RPMI7951 (cell line): ENCODE measurements around the gene PTPN11. TPM values are rescaled to one million over a fixed set of nuclear protein-coding genes. Genes with fewer than 3 reads are reported as not detected.

Experiments
- DNase-seq: peaks from one replicate; pipeline ENCODE4 v3.0.0-alpha.2; 2012; ENCODE audit warnings: low read depth
- total RNA-seq: library from RNA; depleted of rRNA; stranded (reverse); fragments of >200 nt; shearing (Covaris generic); gene quantifications from 2 replicates; pipeline ENCODE4 v1.2.3, GENCODE V29; 2014; rRNA removed

Gene PTPN11
- total RNA-seq, 1 experiment from 2014 or later, result 43.1 TPM

DNA sequence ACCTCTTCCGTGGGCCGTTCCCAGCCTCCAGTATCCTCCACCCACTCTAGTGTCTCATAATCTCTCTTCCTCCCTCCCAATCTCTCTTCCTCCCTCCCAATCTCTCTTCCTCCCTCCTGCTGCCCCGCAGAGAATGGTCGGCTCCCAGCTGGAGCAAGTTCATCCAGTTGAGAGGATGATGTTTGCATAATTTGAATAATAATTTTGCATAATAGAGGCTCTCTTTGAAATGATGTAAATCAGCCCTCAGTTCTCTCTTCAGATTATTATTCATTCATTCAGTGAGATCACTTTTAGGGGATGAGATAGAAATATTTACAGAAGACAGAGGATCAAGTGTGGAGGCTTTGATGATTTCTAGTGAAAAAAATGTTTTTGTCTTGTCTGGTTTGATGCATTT, 125.0 kb downstream of the PTPN11 start:
- no peak for DNase-seq

DNA sequence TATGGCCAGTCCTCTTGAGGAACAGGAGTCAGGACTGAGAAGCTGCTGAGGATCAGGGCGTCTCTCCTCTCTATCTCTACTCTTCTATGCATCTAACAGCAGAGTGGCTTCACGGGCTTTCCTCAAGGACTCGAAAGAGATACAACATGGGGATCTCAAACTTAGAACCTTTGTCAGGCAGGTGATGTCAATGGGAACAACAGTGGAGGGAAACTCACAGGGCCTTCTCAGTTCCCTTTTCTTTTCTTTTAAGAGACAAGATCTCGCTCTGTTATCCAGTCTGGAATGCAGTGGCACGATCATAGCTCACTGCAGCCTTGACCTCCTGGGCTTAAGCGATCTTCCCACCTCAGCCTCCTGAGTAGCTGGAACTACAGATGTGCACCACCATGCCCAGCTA, 127.6 kb downstream of the PTPN11 start:
- DNase-seq, result no peak

DNA sequence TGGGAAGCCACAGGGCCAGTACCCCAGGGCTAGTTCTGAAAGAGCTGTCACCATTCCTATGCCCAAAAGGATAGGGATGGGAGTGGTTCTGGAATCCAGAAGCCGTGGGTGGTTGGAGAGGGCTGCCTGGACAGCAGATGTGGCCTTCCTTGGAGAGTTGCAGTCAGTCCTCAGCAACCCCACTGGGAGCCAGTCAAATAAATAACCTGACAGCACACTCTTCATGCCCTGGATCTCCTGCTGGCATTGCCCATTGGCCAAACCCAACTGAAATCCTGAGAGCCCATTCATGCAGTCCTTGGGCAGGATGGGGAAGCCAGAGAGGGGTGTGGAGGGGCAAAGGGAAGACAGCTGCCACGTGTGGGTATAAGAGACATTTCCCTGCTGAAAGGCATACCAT, 128.2 kb downstream of the PTPN11 start:
- peak; percentile 20 for DNase-seq

DNA sequence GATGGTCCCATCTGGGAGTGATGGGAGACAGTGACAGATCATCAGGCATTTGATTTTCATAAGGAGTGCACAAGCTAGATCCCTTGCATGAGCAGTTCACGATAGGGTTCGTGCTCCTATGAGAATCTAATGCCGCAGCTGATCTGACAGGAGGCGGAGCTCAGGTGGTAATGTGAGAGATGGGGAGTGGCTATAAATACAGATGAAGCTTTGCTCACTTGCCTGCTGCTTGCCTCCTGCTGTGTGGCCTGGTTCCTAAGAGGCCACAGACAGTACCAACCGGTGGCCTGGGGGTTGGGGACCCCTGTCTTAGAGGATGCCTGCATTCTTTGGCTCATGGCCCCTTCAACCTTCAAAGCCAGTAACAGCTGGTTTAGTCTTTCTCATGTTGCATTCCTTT, 130.3 kb downstream of the PTPN11 start:
- DNase-seq, result no peak

DNA sequence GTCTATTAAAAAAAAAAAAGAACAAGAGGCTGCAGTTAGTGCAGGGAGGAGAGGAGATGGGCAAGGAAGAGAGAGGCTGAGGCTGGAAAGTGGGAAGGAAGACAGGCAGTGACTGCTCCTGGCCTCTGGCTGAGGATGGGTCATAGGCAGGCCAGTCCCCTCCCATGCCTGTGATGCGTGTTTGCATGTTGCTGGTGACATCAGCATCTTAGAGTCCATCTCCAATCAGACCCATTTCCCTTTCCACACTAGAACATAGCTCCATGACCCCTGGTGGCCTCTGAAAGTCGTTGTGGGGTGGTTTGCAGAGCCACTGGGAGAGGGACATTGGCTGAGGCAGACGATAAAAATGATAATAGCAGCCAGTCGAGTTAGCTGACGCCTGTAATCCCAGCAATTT, 132.9 kb downstream of the PTPN11 start:
- DNase-seq, result no peak

DNA sequence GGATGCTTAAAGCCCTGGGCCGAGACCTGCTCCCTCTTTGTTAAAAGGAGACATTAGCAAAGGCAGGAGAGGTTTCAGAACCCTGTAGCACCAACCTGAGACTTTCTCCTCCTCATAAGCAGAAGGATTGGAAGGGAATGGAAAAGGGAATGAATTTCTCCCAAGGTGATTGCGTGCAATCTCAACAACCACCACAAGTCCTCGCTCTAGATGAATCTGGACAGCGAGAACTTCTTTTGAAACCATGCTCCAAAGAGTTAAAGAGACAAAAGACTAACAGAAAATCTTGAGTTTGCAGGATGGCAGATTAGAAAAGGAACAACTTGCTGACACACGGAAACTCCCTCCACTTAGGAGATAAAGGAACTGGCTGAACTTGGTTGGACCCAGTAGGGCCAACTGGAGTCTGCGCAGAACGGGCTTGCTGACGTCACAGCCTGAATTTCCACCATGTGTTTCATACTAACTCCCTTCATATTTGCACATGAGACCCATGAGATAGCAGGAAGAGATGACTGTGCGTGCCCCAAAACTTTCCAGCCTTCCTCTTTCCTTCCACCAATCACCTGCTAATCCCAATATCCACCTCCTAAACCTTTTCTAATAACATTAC, 137.0 kb downstream of the PTPN11 start:
- peak; percentile 37 for DNase-seq

DNA sequence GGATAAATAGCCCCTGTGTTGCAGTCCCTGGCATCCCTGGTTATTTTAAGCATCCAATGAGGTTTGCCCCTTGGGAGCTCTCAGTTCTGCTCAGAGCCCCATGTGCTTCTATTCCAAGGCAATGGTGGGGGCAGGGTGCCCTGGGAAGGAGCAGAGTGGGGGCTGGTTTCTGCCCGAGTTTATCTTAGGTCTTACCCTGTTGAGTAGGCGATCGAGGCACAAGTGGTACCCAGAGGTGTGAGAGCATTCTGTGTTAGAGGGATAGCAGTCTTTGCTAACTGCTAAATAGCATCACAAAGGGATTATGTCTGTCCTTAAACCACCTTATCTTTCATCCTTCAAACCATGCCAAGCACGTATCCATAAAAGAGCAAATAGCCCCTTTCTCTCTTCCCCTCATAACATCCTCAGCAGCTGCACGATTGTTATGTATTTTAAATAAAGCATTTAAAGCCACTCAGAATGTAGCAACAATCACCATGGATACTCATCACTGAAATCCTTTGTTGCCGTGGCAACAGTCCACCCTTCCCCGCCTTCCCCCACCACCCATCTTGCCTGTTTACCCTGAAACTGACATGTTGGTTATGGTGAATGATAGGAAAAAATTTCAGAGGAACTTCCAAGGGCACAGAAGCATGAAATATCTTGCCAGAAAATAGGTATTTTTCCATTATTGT, 139.3 kb downstream of the PTPN11 start:
- no peak for DNase-seq

Other genes with a start within 250 kb of the PTPN11 start
- gene HECTD4, start 36.5 kb upstream of the PTPN11 start, total RNA-seq, result 5.8 and 9.5 TPM in 2 replicates
- 1,364 and 1,495 TPM in 2 replicates for gene RPL6, start 9.3 kb upstream of the PTPN11 start, total RNA-seq